Ovary (tissue), 9 donors: ENCODE measurements around the gene NFKBIL1. TPM values are rescaled to one million over a fixed set of nuclear protein-coding genes. Genes with fewer than 3 reads are reported as not detected.

Experiments used
- DNase-seq, 5 donors: peaks; one replicate each; pipeline ENCODE4 v3.0.0-alpha.2; 2019 to 2020
- H3K27ac ChIP-seq, 2 donors: fragments of 200-600 bp; one replicate each; pipeline versions ENCODE4 v1.5.1 to v1.8.0; 2019 to 2022
- H3K27me3 ChIP-seq: fragments of 200-600 bp; one replicate; pipeline ENCODE4 v1.8.0; 2022
- H3K36me3 ChIP-seq: fragments of 200-600 bp; sonication (generic); one replicate; pipeline ENCODE4 v1.5.1; 2019
- H3K4me1 ChIP-seq: one replicate; pipeline ENCODE4 v1.8.1; 2013; ENCODE audit warnings: mild to moderate bottlenecking, moderate library complexity; ENCODE audit not compliant: insufficient read depth
- H3K4me3 ChIP-seq: fragments of 200-600 bp; sonication (generic); one replicate; pipeline ENCODE4 v1.5.1; 2017
- H3K9me3 ChIP-seq, 2 donors: fragments of 200-600 bp in 1 of 2; sonication (generic) in 1 of 2; one replicate each; pipeline versions ENCODE4 v1.5.1 to v1.8.1; 2013 to 2019; ENCODE audit warnings: mild to moderate bottlenecking in 1 of 2, moderate library complexity in 1 of 2
- EP300 ChIP-seq: sonication (generic); formaldehyde crosslinking; IDR thresholded peaks from one replicate; pipeline ENCODE4 v1.6.1; 2017; ENCODE audit warnings: antibody characterized with exemption
- POLR2A ChIP-seq: fragments of 450-650 bp; IDR thresholded peaks from one replicate; pipeline ENCODE4 v1.6.1; 2017; ENCODE audit warnings: antibody characterized with exemption, mild to moderate bottlenecking, moderate library complexity
- WGBS, 3 donors: extraction: QIAGEN DNeasy Blood & Tissue Kit in 1 of 3; methylation state at CpG; one replicate each; pipeline versions ENCODE4 v1.1.5 to v1.1.7; 2013 to 2017; 5-methylcytosine and 5-hydroxymethylcytosine counted together
- intact Hi-C, 4 donors: fragments of 100-400 bp; cut with DNase I; formaldehyde crosslinking; loops; one replicate each; pipeline versions ENCODE4 v1.11.0 to v1.15.1; 2022 to 2023
- polyA plus RNA-seq, 2 donors: library from polyadenylated mRNA; stranded (reverse); fragments of 200-250 nt in 1 of 2; fragments of 350-450 nt in 1 of 2; fragmentation: Illumina TruSeq in 1 of 2; extraction: RNeasy Lipid Tissue Mini Kit (QIAGEN cat#74804) in 1 of 2; gene quantifications; one replicate each; pipeline ENCODE4 v1.2.3, GENCODE V29; 2013 to 2014
- total RNA-seq, 7 donors: library from RNA; depleted of rRNA in 2 of 7; stranded (reverse); fragments of >200 nt in 2 of 7; fragmentation: NEBNext Ultra II Directional in 3 of 7; extraction: Animal tissue kit (Norgen Biotek cat#: 25700) in 3 of 7; gene quantifications; one replicate each; pipeline versions ENCODE4 v1.1.0 to v1.2.4, GENCODE V29; 2016 to 2023
- TF ChIP-seq, protein P1 (sequence below), 3 donors: fragments of 450-650 bp in 2 of 3; fragments of 200-600 bp in 1 of 3; IDR thresholded peaks; one replicate each; pipeline versions ENCODE4 v1.5.1 to v1.8.0; 2016 to 2022; ENCODE audit warnings: antibody characterized with exemption in 3 of 3, mild to moderate bottlenecking in 1 of 3
- donor health status: DM: no; HTN: no; CAD: no; lungs with moderate emphysema.
- donor health status: DM: no; HTN: no; CAD: no.
- donor health status: Bipolar disorder and iron deficiency.
- donor health status: DM: yes; HTN: yes; CAD: no.
- donor health status: DM: no; HTN: no; CAD: no.
- donor health status: DM: yes; HTN: yes; CAD: no.

The NFKBIL1 gene
- total and polyA plus RNA-seq, 9 donors, result 8.2 to 46.0 (median 27.5) TPM

DNA sequence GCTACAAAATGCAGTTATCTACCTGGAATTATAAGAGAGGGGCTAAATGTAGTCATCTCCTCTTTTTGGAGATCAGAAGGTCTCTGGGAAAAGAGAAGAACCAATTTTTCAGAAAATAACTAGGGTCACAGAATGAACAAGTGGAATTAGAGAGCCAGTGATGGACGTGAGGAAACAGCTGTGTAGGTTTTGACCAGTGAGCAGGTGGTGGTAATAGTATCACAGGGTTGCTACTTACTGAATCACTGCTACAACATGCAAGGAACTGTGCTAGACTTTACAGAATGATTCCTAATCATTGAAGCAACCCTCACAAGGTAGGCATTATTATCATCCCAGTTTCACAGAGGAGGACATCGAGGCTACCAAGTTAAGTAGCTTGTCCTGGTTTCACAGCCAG lies 2.7 kb upstream of the NFKBIL1 start:
- no peak for DNase-seq
- H3K9me3 ChIP-seq, result no peaks in the 10 kb centered on the region
- H3K27ac ChIP-seq, result no peak overlapping the region
- H3K4me1 ChIP-seq, result peaks cover 10% of the 10 kb centered on the region
- H3K27me3 ChIP-seq, result no peaks in the 10 kb centered on the region
- intact Hi-C loops, result loop anchor here in 3 of 4 donors (5.0 to 10.0 kb wide), 5 partner anchors 38 to 290 kb away; partner anchors contain the start of genes AIF1 (in 1 of the 3) and LTB (in 1 of the 3)
- H3K36me3 ChIP-seq, result no peaks in the 10 kb centered on the region
- TF ChIP-seq POLR2A (no peak), EP300 (no peak)
- TF ChIP-seq, protein P1, sequence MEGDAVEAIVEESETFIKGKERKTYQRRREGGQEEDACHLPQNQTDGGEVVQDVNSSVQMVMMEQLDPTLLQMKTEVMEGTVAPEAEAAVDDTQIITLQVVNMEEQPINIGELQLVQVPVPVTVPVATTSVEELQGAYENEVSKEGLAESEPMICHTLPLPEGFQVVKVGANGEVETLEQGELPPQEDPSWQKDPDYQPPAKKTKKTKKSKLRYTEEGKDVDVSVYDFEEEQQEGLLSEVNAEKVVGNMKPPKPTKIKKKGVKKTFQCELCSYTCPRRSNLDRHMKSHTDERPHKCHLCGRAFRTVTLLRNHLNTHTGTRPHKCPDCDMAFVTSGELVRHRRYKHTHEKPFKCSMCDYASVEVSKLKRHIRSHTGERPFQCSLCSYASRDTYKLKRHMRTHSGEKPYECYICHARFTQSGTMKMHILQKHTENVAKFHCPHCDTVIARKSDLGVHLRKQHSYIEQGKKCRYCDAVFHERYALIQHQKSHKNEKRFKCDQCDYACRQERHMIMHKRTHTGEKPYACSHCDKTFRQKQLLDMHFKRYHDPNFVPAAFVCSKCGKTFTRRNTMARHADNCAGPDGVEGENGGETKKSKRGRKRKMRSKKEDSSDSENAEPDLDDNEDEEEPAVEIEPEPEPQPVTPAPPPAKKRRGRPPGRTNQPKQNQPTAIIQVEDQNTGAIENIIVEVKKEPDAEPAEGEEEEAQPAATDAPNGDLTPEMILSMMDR (IDR thresholded peaks at IDR 0.05), result no peak
- 67 to 72% (median 69%) methylated on average over 2 of the region's 2 CpGs for WGBS, 3 donors
- no peak overlapping the region for H3K4me3 ChIP-seq

DNA sequence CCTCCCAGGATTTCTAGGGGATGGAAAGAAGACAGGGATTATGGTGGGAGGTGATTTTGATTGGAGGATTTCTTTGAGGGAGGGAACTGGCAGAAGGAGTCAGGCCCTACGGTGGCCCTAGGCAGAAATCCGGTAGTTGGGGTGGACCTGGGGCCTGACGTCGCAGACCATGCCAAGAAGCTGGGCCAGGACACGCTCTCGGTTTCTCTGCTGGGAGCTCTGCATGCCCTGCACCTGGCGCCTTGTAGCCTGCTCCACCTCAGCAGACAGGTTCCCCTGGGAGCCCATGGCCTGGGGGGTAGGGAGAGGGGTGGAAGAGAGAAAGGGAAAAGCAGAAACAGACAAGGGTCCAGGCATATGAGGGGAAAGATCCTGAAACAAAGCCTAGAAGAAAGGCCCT lies 2.1 kb upstream of the NFKBIL1 start:
- Histone ChIP-seq H3K36me3 (no peaks in the 10 kb centered on the region), H3K4me3 (no peak overlapping the region), H3K9me3 (no peaks in the 10 kb centered on the region), H3K4me1 (peaks cover 6% of the 10 kb centered on the region), H3K27ac (no peak overlapping the region), H3K27me3 (no peaks in the 10 kb centered on the region)
- TF ChIP-seq EP300, result no peak
- TF ChIP-seq POLR2A, result no peak
- TF ChIP-seq, protein P1 (IDR thresholded peaks at IDR 0.05), result no peak
- intact Hi-C loops, result loop anchor here in 3 of 4 donors (5.0 to 10.0 kb wide), 5 partner anchors 37 to 290 kb away; partner anchors contain the start of genes AIF1 (in 1 of the 3) and LTB (in 1 of the 3)
- WGBS, 3 donors, result 75 to 78% (median 78%) methylated on average over 7 of the region's 7 CpGs
- DNase-seq, result no peak

DNA sequence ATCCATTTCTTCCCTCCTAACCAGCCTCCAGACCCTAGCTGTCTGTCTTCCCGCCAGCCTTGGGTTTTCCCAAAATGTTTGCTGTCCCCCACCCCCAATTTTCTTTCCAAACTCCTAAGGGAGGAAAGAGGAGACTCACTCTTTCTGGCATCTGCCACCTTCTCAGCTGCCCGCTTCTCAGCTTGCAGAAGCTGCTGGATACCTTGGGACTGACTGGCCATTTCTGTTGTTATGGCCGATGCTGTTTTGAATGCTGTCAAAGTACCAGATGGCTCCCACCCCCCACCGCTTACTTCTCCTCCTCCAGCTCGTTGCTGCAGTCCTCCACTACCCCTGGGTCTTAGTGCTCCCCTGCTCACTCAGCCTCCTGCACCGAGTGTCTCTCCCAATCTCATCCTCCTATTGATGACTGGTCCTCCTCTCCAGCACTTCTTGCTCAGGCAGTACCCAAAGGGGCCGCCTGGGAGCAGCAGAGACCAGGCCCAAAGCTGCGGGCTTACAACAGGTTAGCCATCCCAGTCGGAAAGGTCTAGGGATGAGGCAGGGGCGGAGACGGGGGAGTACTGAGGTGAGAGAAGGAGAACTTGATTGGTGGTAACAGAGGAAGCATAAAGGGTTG lies 960 bp upstream of the NFKBIL1 start, which contains the start of gene ATP6V1G2:
Gene ATP6V1G2, minus strand, starts transcription at position 270 of the 619 bp plus-strand sequence. Its CDS starts 49 bp downstream, at position 221.
- Histone ChIP-seq H3K4me1 (peaks cover 6% of the 10 kb centered on the region), H3K27me3 (no peaks in the 10 kb centered on the region), H3K36me3 (no peaks in the 10 kb centered on the region), H3K27ac (peak within 1 kb of the TSS; percentile 10 to 69), H3K9me3 (no peaks in the 10 kb centered on the region), H3K4me3 (peak within 1 kb of the TSS; percentile 42)
- DNase-seq, result peak; percentile 80 to 91 (median 90)
- 2 to 5% (median 3%) methylated on average over 11 of the region's 11 CpGs for WGBS, 3 donors
- intact Hi-C loops, result loop anchor here (1.0 to 10.0 kb wide), 6 partner anchors 36 to 288 kb away; partner anchors contain the start of genes AIF1 (in 1 of the 4) and LTB (in 1 of the 4)
- no peak for TF ChIP-seq EP300
- peak; percentile 19 for TF ChIP-seq POLR2A
- TF ChIP-seq, protein P1 (IDR thresholded peaks at IDR 0.05), result peak; percentile 89 to 95 (median 94)

DNA sequence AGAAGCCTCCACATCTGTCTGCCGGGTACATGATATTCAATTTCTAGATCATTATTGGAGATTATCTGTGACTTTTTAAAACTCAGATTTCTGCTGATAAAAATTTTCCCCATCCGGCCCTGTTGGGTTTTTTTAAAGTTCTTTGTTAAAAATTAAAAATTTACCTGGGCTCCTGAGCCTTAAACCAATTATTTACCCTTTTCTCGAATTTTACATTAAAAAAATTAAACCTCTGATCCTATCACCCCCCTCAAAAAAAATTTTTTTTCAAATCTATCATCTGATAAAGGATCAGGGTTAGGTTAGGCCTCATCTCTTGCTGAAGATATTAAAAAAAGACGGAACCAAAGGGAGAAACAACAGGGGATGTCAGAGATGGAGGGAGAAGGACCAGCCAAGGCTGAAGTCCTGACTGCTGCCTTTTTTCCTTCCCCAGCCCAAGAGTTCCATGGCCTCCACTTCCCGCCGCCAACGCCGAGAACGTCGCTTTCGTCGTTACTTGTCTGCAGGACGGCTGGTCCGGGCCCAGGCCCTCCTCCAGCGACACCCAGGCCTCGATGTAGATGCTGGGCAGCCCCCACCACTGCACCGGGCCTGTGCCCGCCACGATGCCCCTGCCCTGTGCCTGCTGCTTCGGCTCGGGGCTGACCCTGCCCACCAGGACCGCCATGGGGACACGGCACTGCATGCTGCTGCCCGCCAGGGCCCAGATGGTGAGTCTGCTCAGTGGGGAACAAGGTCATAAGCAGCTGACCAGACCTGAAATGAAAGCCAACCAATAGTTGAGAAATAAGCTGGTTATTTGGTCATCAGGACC lies 527 bp downstream of the NFKBIL1 start:
- WGBS, 3 donors, result 60 to 75% (median 61%) methylated on average over 24 of the region's 24 CpGs
- Histone ChIP-seq H3K36me3 (no peaks in the 10 kb centered on the region), H3K4me3 (peak overlapping the region; percentile 42), H3K27me3 (no peaks in the 10 kb centered on the region), H3K4me1 (peaks cover 6% of the 10 kb centered on the region), H3K9me3 (no peaks in the 10 kb centered on the region), H3K27ac (peak overlapping the region; percentile 18 to 69)
- TF ChIP-seq, protein P1 (IDR thresholded peaks at IDR 0.05), result no peak
- TF ChIP-seq POLR2A, result no peak
- no peak for TF ChIP-seq EP300
- peak; percentile 25 to 66 (median 60) for DNase-seq
- intact Hi-C loops, result loop anchor here in 3 of 4 donors (5.0 to 10.0 kb wide), 5 partner anchors 34 to 287 kb away; partner anchors contain the start of genes AIF1 (in 1 of the 3) and LTB (in 1 of the 3)
